ENCODE data around the gene CX3CL1.
"Not testable (repeated sequence)": the region's sequence is repeated elsewhere in the genome, so short reads cannot be mapped to it uniquely, and the experiment has no call there.

Gene CX3CL1

DNA sequence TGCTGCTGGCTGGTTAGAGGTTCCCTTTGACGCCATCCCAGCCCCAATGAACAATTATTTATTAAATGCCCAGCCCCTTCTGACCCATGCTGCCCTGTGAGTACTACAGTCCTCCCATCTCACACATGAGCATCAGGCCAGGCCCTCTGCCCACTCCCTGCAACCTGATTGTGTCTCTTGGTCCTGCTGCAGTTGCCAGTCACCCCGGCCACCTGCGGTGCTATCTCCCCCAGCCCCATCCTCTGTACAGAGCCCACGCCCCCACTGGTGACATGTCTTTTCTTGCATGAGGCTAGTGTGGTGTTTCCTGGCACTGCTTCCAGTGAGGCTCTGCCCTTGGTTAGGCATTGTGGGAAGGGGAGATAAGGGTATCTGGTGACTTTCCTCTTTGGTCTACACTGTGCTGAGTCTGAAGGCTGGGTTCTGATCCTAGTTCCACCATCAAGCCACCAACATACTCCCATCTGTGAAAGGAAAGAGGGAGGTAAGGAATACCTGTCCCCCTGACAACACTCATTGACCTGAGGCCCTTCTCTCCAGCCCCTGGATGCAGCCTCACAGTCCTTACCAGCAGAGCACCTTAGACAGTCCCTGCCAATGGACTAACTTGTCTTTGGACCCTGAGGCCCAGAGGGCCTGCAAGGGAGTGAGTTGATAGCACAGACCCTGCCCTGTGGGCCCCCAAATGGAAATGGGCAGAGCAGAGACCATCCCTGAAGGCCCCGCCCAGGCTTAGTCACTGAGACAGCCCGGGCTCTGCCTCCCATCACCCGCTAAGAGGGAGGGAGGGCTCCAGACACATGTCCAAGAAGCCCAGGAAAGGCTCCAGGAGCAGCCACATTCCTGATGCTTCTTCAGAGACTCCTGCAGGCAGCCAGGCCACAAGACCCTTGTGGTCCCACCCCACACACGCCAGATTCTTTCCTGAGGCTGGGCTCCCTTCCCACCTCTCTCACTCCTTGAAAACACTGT lies 11.3 kb downstream of the CX3CL1 start:
- no peak for DNase-seq

DNA sequence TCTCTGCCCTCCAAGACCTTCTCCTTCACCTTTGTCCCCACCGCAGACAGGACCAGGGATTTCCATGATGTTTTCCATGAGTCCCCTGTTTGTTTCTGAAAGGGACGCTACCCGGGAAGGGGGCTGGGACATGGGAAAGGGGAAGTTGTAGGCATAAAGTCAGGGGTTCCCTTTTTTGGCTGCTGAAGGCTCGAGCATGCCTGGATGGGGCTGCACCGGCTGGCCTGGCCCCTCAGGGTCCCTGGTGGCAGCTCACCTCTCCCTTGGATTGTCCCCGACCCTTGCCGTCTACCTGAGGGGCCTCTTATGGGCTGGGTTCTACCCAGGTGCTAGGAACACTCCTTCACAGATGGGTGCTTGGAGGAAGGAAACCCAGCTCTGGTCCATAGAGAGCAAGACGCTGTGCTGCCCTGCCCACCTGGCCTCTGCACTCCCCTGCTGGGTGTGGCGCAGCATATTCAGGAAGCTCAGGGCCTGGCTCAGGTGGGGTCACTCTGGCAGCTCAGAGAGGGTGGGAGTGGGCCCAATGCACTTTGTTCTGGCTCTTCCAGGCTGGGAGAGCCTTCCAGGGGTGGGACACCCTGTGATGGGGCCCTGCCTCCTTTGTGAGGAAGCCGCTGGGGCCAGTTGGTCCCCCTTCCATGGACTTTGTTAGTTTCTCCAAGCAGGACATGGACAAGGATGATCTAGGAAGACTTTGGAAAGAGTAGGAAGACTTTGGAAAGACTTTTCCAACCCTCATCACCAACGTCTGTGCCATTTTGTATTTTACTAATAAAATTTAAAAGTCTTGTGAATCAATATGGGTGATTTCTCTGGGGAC lies 12.2 kb downstream of the CX3CL1 start:
- no peak for DNase-seq

DNA sequence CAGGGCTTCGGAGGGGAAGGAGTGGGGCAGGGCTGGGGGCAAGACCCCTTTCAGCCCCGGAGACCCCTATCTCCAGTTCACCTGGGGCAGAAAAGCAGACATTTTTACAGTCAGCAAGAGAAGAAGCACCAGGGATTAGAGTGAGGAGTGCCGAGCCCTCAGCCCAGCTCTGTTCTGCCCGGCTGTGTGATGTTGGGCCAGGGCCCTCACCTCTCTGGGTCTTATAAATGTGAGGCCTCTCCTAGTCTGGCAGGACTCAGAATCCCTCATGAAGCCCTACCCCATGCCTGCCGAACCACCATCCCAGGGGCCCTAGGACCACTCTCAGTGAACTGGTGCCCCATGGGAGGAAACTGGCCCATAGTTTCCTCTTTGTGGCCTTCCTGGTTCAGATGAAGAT lies 12.8 kb downstream of the CX3CL1 start:
- no peak for DNase-seq

DNA sequence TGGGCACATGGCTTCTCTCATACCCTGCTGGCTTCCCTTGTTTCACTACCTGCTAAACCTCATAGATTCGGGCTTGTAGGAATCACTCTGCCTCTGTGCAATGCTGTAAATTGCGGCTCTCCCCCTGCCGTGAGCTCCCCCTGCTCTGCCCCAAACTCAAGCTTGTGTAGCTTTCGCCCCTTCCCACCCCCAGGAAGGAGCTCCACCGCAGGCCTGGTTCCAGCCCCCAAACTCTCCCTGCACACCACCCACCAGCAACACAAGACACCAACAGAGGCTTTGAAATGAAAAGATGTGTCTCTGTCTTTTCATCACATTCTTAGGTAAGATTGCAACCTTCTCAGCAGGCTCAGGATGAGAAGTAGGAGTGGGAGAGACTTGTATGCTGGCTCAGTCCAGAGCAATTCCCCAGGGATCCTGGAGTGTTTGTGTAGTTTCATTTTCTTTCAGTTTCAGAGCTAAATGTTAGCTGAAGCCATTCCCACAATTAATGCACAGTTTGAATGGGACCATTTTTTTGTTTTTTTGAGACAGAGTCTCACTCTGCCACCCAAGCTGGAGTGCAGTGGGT lies 14.2 kb downstream of the CX3CL1 start:
- DNase-seq: no peak

DNA sequence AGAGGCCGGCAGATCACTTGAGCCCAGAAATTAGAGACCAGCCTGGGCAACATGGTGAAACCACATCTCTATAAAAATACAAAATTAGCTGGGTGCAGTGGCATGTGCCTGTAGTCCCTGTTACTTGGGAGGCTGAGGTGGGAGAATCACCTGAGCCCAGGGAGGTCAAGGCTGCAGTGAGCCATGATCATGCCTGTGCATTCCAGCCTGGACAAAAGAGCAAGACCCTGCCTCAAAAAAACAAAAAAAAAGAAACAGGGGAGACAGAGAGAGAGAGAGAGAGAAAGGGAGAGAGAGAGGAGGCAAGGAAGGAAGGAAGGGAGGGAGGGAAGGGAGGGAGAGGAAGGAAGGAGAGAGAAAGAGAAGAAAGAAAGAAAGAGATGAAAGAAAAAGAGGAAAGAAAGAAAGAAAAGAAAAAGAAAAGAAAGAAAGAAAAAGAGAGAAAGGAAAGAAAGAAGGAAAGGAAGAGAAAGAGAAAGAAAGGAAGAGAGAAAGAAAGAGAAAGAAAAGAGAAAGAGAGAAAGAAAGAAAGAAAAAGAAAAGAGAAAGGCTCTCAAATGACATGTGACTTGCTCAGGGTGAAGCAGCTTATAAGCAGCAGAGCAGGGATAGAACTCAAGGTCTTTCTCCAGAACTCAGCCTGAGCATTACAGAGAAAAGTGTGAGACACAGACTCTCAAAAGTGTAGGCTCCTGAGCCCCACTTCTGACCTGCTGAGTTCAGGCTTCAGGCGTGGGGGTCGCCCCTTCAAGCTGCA lies 15.5 kb downstream of the CX3CL1 start:
- DNase-seq: no peak

DNA sequence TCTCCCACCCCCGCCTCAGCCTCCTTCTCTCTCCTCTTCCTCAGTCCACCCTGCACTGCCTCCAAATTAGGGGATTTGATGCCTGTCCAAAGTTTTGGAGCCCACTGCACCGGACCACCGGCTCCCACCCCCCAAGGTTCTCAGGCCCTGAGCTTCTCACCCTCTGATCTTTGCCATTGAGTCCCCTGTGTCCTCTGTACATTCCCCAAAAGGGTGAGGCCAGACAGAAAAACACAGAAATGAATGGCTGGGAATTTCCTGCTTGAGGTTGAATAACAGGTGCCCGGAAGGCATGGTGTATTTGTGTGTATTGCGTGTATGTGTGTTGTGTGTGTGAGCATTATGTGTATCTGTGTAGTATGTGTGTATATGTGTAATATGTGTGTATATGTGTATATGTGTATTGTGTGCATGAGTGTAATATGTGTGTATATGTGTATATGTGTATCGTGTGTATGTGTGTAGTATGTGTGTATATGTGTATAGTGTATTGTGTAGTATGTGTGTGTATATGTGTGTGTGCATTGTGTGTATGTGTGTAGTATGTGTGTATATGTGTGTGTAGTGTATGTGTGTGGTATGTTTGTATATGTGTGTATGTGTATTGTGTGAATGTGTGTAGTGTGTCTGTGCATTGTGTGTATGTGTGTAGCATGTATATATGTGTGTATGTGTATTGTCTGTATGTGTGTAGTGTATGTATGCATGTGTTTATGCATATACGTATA lies 16.2 kb downstream of the CX3CL1 start:
- DNase-seq: no peak

DNA sequence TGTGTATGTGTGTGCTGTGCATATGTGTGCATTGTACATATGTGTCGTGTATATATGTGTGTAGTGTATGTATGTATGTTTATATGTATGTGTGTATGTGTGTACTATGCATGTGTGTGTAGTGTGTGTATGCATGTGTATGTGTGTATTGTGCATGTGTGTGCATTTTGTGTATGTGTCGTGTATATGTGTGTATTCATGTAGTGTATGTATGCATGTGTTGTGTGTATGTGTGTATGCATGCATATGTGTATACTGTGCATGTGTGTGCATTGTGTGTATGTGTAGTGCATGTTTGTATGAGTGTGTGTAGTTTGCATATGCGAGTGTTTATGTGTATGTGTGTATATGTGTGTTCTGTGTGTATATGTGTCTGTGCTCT lies 16.8 kb downstream of the CX3CL1 start:
- no peak for DNase-seq

DNA sequence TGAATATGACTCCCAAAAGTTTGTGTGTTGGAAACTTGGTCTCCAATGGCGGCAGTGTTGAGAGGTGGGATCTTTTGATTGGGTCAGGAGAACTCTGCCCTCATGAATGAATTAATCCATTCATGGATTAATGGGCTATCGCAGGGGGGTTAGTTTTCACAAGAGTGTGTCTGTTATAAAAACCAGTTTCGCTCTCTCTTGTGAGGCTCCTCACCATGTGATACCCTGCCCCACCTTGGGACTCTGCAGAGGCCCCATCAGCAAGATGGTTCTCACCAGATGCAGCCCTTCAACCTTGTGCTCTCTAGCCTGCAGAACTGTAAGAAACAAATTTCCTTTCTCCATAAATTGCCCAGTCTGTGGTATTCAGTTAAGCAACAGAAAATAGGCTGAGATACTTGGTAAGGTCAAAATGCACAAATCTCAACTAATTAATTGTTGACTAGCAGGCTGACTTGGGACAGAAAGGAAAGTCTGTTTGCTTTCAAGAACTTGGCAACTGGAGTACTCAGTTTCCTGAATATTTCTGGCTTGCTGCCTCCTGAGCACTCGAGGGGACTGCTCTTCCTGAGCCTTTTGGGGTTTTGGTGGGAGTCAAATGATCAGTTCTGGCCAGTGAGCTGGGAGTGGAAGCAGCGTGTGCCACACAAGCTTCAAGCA lies 18.5 kb downstream of the CX3CL1 start:
- DNase-seq: no peak

DNA sequence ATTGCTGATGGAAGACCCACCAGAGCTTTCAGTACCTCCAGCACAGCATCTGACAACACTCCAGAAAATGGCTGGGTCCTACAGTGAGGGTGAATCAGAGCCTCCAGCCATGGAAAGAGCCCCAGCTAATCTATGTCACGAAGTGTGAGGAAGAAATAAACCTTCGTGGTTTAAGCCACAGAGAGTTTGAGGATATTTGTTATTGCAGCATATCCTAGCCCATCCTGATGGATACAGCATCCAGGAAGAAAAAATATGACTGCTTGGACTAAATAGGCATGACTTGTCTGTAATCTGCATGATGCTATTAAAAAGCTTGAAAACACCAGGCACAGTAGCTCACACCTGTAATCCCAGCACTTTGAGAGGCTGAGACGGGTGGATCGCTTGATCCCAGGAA lies 19.0 kb downstream of the CX3CL1 start:
- no peak for DNase-seq

DNA sequence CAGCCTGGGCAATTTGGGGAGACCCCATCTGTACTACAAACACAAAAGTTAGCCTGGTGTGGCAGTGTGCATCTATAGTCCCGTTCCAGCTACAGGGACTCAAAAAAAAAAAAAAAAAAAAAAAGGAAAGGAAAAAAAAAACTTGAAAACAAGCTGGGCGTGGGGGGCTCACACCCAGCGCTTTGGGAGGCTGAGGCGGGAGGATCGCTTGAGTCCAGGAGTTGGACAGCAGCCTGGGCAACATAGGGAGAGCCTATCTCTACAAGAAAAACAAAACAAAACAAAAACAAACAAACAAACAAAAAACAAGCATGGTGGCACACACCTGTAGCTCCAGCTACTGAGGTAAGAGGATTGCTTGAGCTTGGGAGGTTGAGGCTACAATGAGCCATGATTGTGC lies 19.4 kb downstream of the CX3CL1 start:
- no peak for DNase-seq

DNA sequence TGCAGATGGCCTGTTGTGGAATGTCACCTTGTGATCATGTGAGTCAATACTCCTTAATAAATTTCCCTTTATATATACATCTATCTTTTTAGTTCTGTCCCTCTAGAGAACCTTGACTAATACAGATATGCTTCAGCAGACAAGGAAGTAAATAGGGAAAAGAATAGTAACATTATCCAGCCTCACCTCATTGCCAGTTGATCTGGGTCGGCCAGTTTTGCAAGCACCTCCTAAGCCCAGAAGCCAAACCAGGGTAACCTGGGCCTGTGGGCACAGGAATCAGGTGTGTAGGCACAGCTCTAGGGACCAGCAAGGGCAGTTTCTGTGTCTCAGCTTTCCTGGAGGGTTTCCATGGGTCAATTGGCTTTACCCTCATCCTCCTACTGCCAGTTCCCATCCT lies 20.4 kb downstream of the CX3CL1 start:
- no peak for DNase-seq

DNA sequence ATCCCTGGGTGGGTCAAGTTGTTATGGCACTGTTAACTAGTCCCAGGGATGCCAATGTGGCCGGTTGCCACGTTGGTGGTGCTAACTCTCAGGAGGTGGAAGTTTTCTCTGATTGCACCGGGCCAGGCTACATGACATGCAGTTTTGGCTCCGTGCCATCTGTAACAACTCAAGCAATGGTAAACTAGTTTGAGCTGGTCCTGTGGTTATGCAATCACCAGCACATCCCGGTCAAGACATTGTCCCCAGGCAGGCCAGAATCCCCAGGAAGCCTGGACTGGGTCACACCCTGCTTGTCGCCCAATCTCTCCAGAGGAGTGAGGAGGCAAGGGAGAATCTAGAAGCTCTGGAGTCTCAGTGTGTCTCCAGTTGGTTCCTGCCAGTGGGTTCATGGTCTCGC lies 22.2 kb downstream of the CX3CL1 start:
- no peak for DNase-seq

DNA sequence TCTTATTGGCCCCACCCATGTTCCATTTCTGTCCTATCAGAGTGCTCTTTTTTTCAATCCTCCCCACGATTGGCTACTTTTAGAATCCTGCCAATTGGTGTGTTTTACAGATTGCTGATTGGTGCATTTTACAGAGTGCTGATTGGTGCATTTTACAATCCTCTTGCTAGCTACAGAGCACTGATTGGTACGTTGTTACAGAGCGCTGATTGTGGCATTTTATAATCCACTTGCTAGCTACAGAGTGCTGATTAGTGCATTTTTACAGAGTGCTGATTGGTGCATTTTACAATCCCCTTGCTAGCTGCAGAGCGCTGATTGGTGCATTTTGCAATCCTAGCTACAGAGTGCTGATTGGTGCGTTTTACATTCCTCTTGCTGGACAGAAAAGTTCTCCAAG lies 22.7 kb downstream of the CX3CL1 start:
- no peak for DNase-seq

DNA sequence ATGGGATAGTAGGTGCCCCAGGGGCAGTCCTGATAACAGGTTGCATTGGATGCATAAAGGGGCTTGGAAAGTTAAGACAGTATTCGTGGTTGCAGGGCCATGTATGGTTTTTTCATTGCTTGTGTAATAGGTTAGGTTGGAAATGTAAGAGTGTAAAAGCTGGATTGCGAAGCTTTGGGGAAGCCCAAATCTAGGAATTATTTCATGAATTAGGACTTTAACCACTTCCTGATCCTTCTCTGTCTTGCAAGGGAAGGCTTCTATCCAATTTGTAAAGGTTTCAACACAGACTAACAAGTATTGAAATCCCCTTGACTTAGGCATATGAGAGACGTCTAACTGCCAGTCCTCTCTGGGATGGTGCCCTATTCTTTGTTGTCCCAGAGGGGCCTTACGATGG lies 24.5 kb downstream of the CX3CL1 start:
- no peak for DNase-seq

DNA sequence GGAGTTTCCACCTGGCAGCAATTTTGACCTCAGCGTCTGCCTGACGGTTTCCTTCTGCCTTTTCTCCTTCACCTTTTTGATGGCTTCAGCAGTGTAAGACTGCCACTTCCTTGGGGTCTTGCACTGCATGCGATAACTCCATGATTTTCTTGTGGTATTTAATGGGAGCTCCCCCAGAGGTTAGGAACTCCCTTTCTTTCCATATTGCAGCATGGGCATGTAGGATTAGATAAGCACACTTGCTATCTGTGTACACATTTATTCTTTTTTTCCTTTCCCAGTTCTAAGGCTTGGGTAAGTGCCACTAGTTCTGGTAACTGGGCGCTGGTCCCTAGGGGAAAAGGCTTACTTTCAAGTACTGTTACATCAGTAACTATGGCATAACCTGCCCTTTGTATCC lies 25.2 kb downstream of the CX3CL1 start:
- DNase-seq: not testable (repeated sequence)

DNA sequence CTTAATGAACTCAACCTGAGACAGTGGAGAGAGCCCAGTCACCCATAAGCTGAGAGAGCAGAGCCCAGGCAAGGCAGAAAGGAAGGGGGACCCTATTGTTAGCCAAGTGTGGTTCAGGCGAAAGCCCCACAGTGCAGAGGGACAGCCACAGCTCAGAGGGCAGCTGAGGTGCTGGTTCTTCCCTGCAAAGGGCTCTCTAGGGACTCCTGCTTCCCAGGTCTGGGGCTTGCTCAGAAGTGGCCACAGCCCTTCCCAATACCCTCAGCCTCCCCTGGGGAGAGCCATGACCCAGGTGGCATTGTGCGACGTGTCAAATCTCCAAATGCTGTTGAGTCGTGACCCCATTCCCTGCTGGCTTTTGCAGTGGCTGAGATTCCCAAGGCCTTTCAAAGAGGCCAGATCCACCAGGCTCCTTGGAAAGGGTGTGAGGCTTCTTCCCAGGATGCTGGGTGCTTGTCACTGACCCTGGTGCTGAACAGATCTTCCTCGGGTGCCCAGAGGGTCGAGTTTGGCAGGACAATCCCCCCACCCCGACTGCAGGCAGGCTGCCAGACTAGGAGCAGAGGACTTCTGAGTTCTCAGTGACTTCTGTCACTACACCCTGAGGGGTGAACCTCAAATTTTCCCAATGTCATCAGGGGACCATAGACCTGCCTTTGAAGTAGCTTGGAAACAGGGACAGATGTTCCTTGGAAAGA lies 29.8 kb downstream of the CX3CL1 start:
- DNase-seq: no peak

DNA sequence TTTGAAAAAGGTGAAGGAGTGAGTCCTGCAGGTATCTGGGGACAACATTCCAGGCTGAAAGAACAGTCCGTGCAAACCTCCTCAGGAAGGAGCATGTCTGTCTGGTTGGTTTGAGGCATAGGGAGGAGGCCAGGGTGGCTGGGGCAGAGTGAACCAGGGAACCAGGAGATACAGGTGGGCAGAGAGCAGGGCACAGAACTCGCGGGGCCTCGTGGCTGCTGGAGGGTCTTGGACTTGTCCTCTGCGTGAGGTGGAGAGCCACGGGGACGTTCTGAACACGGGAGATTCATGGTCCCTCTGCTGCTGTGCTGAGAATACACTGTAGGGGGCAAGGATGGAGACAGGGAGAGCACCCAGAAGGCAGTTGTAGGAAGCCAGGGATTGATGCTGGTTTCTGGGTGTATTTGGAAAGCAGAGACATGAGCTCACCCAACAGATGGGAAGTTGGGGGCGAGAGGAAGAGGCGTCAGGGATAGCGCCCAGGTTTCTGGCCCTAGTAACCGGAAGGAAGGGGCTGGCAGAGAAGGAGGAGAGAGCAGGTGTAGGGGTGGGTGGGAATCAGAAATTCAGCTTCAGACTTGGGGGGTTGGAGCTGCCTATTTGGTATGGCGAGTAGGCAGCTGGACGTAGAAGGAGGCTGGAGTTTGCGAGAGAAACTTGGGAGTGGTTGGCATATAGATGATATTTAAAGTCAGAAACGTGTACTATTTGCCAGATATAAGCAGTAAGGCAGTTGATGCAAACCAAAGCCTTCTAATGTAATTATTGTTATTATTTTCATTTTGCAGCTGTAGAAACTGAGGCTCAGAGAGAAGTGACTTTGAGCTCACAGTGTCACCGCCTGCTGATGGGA lies 31.9 kb downstream of the CX3CL1 start, which contains the start of gene CCL17:
CCL17 (plus strand) TSS at position 803 of the 853 bp plus-strand sequence. CDS start 9,166 bp downstream, outside the sequence.
- DNase-seq: no peak

DNA sequence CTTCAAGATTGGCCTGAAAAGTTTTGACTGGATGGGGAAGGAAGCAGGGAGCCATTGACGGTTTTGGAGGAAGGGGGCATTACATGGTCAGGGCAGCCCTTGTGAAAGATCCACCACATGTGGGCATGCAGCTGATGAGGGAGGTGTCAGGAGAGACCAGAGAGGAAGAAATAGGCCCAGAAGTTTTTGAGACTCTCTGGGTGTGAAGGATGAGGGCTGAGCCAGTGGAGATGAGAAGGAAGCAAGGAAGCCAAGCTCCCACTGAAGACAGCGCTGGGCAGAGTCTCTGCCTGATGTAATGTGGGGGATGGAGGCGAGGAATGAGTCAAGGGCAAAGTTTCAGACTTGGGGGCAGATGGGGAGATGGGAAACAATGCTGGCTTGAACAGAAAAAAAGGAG lies 32.8 kb downstream of the CX3CL1 start:
- no peak for DNase-seq

DNA sequence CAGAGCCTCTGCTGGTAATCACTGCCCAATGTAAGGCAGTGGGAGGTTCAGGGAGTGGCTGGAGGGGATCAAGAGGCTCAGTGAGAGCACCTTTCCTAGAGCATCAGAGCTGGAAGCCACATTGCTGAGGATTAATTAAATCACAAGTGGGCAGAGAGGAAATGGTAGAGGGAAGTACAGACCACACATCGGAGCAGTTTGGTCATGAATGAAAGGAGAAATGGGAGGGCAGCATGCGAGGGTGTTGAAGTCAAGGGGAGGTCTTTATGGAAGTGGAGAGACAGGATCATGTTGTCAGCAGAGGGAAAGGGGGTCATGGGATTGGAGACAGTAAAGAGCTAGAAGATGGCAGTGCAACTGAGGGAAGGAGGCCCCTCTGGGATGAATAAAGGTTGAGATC lies 34.6 kb downstream of the CX3CL1 start:
- DNase-seq: no peak

Measured in activated effector memory CD4-positive, alpha-beta T cell treated with Interleukin-2 at 50 U/mL for 16 hours (primary cell).